A673 (cell line): ENCODE data around the gene CCDC86. TPM values are rescaled to one million over a fixed set of nuclear protein-coding genes. Genes with fewer than 3 reads are reported as not detected.
A peak's percentile ranks its signal among the peaks of the same experiment; 100 is the strongest.

Source experiments
- BruUV-seq: library from RNA; stranded (reverse); fragments of 400-500 nt; replicated peaks from 2 replicates; lab custom pipeline; 2021; lab: Mats Ljungman, UMichigan
- CTCF ChIA-PET: fragments of 300-600 bp; sonication (Branson Sonifier 250); formaldehyde crosslinking; loops from one replicate; lab custom pipeline; 2022; ENCODE audit warnings: antibody characterized with exemption; lab: Charles Lee
- POLR2A ChIA-PET: fragments of 300-600 bp; sonication (Branson Sonifier 250); formaldehyde crosslinking; loops from one replicate; lab custom pipeline; 2022; ENCODE audit warnings: antibody characterized with exemption; ENCODE audit not compliant: low non-redundant PET; lab: Charles Lee
- DNase-seq: peaks from one replicate; pipeline ENCODE4 v3.0.0-alpha.2; 2015; ENCODE audit warnings: low spot score
- H3K27ac ChIP-seq: fragments of 200-600 bp; sonication (generic); 2 replicates; pipeline ENCODE4 v1.5.1; 2016; ENCODE audit warnings: mixed run types, low read depth, mild to moderate bottlenecking, mixed read lengths, antibody characterized with exemption, low read length; ENCODE audit not compliant: poor library complexity, severe bottlenecking
- H3K27me3 ChIP-seq: fragments of 200-600 bp; sonication (generic); replicated peaks from 2 replicates; pipeline ENCODE4 v1.6.1; 2017; ENCODE audit warnings: mixed run types, low read depth, mild to moderate bottlenecking, mixed read lengths, antibody characterized with exemption, low read length; ENCODE audit not compliant: insufficient read depth, poor library complexity
- H3K36me3 ChIP-seq: fragments of 200-600 bp; sonication (generic); 2 replicates; pipeline ENCODE4 v1.6.1; 2016; ENCODE audit warnings: mixed run types, mild to moderate bottlenecking, mixed read lengths, antibody characterized with exemption, low read length; ENCODE audit not compliant: insufficient read depth, poor library complexity, severe bottlenecking
- H3K4me1 ChIP-seq: fragments of 200-600 bp; sonication (generic); 2 replicates; pipeline ENCODE4 v1.6.1; 2017; ENCODE audit warnings: mixed run types, mild to moderate bottlenecking, mixed read lengths, antibody characterized with exemption, low read length; ENCODE audit not compliant: insufficient read depth, poor library complexity, severe bottlenecking
- H3K4me3 ChIP-seq: fragments of 200-600 bp; sonication (generic); 2 replicates; pipeline ENCODE4 v1.5.1; 2016; ENCODE audit warnings: low read depth, mixed run types, mild to moderate bottlenecking, mixed read lengths, low read length; ENCODE audit not compliant: poor library complexity, severe bottlenecking
- H3K9me3 ChIP-seq: fragments of 200-600 bp; sonication (generic); 2 replicates; pipeline ENCODE4 v1.6.1; 2016; ENCODE audit warnings: mixed run types, low read depth, mild to moderate bottlenecking, mixed read lengths, antibody characterized with exemption, low read length; ENCODE audit not compliant: poor library complexity, severe bottlenecking
- EZH2 ChIP-seq: fragments of 200-600 bp; sonication (generic); IDR thresholded peaks from 2 replicates; pipeline ENCODE4 v1.6.1; 2017; ENCODE audit warnings: borderline replicate concordance, low read depth, mild to moderate bottlenecking, mixed read lengths, antibody characterized with exemption, low read length; ENCODE audit not compliant: poor library complexity, severe bottlenecking
- intact Hi-C: fragments of 100-400 bp; cut with micrococcal nuclease; formaldehyde crosslinking; loops from one replicate; pipeline ENCODE4 v1.10.0; 2022; ENCODE audit not compliant: unreplicated experiment
- total RNA-seq: library from RNA; stranded (reverse); gene quantifications from 2 replicates; pipeline ENCODE4 v1.2.3, GENCODE V29; 2021
- TF ChIP-seq, protein P1 (sequence below): fragments of 300-800, 200-600 bp; sonication (generic); conservative IDR thresholded peaks from 2 replicates; pipeline ENCODE4 v1.5.1; 2017; ENCODE audit warnings: low read depth, mild to moderate bottlenecking, antibody characterized with exemption, low read length, moderate library complexity, mixed read lengths

Gene CCDC86
- total RNA-seq, 1 experiment from 2014 or later = 188 TPM

DNA sequence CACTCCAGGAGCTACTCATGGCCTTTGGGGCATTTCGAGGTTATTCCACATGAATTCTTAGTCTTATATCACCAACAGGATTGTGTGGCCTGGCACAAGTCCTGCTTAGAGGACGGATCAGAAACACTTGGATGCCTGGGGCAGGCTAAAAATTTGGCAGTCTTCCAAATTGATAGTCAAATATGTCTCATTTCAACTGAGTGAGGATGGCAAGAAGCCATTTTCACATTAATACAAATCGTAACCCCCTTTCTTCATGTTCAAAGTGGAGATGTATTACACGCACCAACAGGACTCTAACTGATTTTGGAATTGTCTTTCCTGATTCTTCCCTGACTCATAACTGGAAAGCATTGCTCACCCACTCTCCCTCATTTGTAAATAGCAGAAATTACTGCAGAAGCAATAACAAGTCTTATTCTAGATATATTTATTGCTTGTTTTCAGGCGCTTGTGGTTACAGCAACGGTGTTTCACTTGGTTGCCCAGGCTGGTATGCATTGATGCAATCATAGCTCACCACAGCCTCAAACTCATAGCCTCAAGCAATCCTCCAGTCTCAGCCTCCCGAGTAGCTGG is 10.3 kb upstream of the CCDC86 start:
- ChIA-PET CTCF (interaction anchor here (1.1 to 2.4 kb wide), 7 partner anchors 16 to 345 kb away, joined by 3 to 34 read pairs (median 4); no protein-coding TSS in a partner anchor), POLR2A (no interaction called here)
- TF ChIP-seq, protein P1, sequence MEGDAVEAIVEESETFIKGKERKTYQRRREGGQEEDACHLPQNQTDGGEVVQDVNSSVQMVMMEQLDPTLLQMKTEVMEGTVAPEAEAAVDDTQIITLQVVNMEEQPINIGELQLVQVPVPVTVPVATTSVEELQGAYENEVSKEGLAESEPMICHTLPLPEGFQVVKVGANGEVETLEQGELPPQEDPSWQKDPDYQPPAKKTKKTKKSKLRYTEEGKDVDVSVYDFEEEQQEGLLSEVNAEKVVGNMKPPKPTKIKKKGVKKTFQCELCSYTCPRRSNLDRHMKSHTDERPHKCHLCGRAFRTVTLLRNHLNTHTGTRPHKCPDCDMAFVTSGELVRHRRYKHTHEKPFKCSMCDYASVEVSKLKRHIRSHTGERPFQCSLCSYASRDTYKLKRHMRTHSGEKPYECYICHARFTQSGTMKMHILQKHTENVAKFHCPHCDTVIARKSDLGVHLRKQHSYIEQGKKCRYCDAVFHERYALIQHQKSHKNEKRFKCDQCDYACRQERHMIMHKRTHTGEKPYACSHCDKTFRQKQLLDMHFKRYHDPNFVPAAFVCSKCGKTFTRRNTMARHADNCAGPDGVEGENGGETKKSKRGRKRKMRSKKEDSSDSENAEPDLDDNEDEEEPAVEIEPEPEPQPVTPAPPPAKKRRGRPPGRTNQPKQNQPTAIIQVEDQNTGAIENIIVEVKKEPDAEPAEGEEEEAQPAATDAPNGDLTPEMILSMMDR = no peak
- no peak for TF ChIP-seq EZH2
- DNase-seq = no peak
- Histone ChIP-seq H3K4me3 (no peak overlapping the region), H3K4me1 (no peaks in the 10 kb centered on the region), H3K36me3 (no peaks in the 10 kb centered on the region), H3K27me3 (peaks cover 5% of the 10 kb centered on the region), H3K27ac (no peak overlapping the region), H3K9me3 (no peaks in the 10 kb centered on the region)
- BruUV-seq = no TSS peak
- intact Hi-C loops = loop anchor here (1.0 to 5.0 kb wide), 5 partner anchors 57 to 356 kb away; partner anchors contain the start of gene PRPF19

DNA sequence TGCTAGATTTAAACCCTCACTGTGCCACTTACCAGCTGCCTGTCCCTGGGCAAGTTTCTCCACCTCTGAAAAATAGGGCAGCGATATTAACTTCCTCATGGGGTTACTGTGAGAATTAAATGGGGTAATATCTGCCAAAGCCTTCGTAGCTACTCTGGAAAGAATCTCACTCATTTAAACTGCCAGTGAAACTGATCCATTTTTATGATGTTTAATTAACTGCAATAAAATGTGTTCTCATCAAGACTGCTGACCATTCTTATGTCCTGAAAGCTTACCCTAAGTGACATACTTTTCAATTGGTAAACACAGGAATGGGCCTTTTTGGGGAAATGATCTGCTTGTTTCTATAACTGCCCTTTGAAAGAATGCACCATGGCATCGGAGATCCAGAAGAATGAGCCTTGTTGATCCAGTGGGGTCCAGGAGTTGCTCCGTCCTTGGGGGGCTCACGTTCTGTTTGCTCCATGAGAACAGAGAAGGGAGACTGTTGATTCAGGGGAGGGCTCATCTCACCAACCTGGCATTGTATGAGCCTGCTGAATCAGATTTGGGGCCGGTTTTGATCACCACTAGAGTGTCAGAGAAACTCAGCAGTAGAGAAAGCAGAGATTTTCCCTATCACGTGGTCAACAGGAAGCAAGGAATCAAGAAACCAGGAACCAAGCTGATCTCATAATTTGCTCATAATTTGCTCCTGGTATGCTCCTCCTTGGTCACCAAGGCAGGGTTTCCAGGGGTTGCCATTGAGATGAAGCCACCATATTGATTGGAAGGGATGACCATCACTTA is 7.0 kb upstream of the CCDC86 start:
- no peak overlapping the region for H3K27ac ChIP-seq
- BruUV-seq = no TSS peak
- H3K36me3 ChIP-seq = no peaks in the 10 kb centered on the region
- DNase-seq = peak; percentile 42
- H3K4me3 ChIP-seq = no peak overlapping the region
- no peaks in the 10 kb centered on the region for H3K9me3 ChIP-seq
- no peaks in the 10 kb centered on the region for H3K4me1 ChIP-seq
- H3K27me3 ChIP-seq = peaks cover 5% of the 10 kb centered on the region
- POLR2A ChIA-PET = interaction anchor here (0.6 kb wide), 1 partner anchor 26 kb away, joined by 4 read pairs; no protein-coding TSS in a partner anchor
- TF ChIP-seq, protein P1 = no peak
- TF ChIP-seq EZH2 = no peak
- intact Hi-C loops = loop anchor here (5.0 kb wide), 2 partner anchors 72 to 352 kb away; partner anchors contain the start of gene PRPF19
- CTCF ChIA-PET = interaction anchor here (1.0 kb wide), 1 partner anchor 64 kb away, joined by 3 read pairs; no protein-coding TSS in a partner anchor

DNA sequence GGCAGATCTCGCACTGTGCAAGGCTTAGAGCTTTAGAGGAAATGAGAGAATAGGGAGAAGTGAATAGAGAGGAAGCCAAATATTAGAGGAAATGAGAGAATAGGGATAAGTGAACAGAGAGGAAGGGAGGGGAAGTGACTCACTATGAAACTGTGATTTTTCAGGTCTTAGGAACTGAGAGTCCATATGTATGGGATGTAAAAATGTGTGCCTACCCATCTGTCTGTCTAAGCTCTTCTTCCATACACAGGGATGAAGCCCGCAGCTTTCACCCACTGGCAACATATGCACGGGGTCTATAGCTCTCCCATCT is 6.4 kb upstream of the CCDC86 start:
- no peak for DNase-seq
- CTCF ChIA-PET = interaction anchor here (1.0 kb wide), 1 partner anchor 64 kb away, joined by 3 read pairs; no protein-coding TSS in a partner anchor
- H3K27ac ChIP-seq = no peak overlapping the region
- no peaks in the 10 kb centered on the region for H3K4me1 ChIP-seq
- H3K9me3 ChIP-seq = no peaks in the 10 kb centered on the region
- no peak for TF ChIP-seq EZH2
- TF ChIP-seq, protein P1 = no peak
- intact Hi-C loops = no loop called here
- POLR2A ChIA-PET = interaction anchor here (0.6 kb wide), 1 partner anchor 25 kb away, joined by 4 read pairs; no protein-coding TSS in a partner anchor
- peaks cover 5% of the 10 kb centered on the region for H3K27me3 ChIP-seq
- no peak overlapping the region for H3K4me3 ChIP-seq
- no TSS peak for BruUV-seq
- no peaks in the 10 kb centered on the region for H3K36me3 ChIP-seq
